ENCODE measurements around the gene GDNF. TPM values are rescaled to one million over a fixed set of nuclear protein-coding genes. Genes with fewer than 3 reads are reported as not detected.
"Not testable (repeated sequence)": the region's sequence is repeated elsewhere in the genome, so short reads cannot be mapped to it uniquely, and the experiment has no call there.

GDNF gene
- total RNA-seq, 5 donors from 2014 or later (not counting 1 experiment from before 2014, with no cell fraction given): not detected

DNA sequence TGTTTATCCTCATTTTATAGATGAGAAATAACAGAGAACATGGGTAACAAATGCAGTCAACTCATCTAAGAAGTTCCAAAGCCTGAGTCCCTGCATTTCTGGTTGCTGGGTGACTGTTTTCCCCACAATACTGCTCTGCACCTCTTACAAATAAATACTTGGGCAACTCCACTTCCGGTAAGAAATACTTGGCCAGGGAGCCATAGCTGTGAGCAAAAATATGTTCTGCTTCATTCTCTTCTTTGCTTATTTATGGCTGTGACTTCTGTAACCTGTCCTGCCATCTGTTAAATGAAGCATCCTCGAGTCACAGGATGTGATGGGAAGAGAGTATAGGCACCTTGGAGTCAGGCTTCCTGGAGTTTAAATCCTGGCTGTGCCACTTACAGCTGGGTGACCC is 49.9 kb downstream of the GDNF start:
- H3K27ac ChIP-seq (ENCODE audit: low read length): no peak overlapping the region
- DNase-seq: no peak
- ATAC-seq (replicated peaks in 1 of 4): no peak
- 100% methylated on average over 1 of the region's 2 CpGs for WGBS (ENCODE audit: insufficient coverage)
- CTCF ChIA-PET: no interaction called here
- H3K4me3 ChIP-seq (ENCODE audit: control insufficient read depth in 1 of 2, extremely low read depth in 1 of 2, low read length in 1 of 2): no peak overlapping the region
- H3K9me3 ChIP-seq: no peaks in the 10 kb centered on the region
- H3K4me1 ChIP-seq (ENCODE audit: control insufficient read depth in 1 of 2, extremely low read depth in 1 of 2, insufficient read depth in 2 of 2, low read length in 2 of 2): no peaks in the 10 kb centered on the region
- no peak overlapping the region for H3K27ac Mint-ChIP-seq
- POLR2A ChIA-PET: no interaction called here
- no peaks in the 10 kb centered on the region for H3K4me1 Mint-ChIP-seq
- peaks cover 9 to 15% of the 10 kb centered on the region in 2 donors for H3K27me3 Mint-ChIP-seq
- H3K36me3 Mint-ChIP-seq: no peaks in the 10 kb centered on the region
- peaks cover 0 to 6% of the 10 kb centered on the region in 2 experiments for H3K27me3 ChIP-seq (replicated peaks in 1 of 2; ENCODE audit: control insufficient read depth in 2 of 2, extremely low read depth in 1 of 2, insufficient read depth in 2 of 2, low read length in 1 of 2)
- H3K36me3 ChIP-seq (ENCODE audit: control insufficient read depth in 2 of 2, extremely low read depth in 1 of 2, insufficient read depth in 1 of 2, low read length in 1 of 2): no peaks in the 10 kb centered on the region
- no peak overlapping the region for H3K4me3 Mint-ChIP-seq
- H3K9me3 Mint-ChIP-seq: peaks cover 6 to 17% (median 11%) of the 10 kb centered on the region in 3 donors

DNA sequence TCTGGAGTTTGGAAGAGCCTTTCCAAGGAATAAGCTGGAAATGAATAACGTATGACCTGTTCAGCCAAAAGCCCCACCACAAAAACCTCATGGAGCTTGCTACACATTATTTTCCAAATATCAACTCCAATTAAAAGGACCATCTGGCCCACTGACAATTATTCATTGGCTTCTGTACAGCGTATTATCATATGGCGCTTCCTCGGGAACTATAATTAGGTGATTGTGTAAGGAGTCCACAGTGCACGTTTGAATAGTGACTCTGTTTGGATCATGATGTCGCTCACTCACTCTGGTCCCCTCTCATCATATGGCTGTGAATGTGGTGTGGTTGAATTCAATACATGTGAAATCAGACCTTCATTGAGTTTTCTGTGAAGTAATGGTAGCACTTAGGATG is 52.1 kb downstream of the GDNF start:
- peaks cover 0 to 4% (median 2%) of the 10 kb centered on the region in 3 donors for H3K9me3 Mint-ChIP-seq

DNA sequence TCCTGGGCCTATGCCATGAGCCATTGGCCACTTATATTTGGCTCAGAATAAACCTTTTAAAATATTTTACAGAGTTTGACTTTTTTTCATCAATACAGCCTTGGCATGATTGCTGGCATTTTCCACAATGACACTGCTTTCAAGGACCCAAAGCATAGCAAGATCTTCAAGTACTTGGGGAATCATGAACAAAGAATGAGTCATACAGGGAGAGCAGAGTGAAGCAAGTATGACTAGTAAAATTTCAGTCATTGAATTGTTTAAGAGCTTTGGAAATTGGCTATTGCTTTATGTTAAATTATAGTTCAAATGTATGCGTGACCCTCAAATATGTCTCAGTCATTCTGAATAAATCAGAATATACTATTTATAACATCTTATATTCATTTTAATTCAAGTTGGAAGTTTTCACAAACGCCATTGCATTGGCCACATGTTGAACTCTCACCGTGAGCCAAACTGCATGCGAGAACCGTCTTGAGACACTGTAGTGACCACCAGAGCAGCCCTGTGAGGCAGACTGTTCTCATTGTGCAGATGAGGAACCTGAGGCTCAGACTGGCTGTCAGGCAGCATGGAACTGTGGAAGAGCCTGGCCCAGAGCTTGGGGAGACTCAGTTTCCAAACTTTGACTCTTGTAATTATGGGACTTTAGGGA is 52.9 kb downstream of the GDNF start:
- H3K9me3 Mint-ChIP-seq: peaks cover 0 to 4% (median 0%) of the 10 kb centered on the region in 3 donors
- Histone ChIP-seq H3K4me1 (ENCODE audit: control insufficient read depth in 1 of 2, extremely low read depth in 1 of 2, insufficient read depth in 2 of 2, low read length in 2 of 2) (no peaks in the 10 kb centered on the region), H3K27ac (ENCODE audit: low read length) (no peak overlapping the region), H3K27me3 (replicated peaks in 1 of 2; ENCODE audit: control insufficient read depth in 2 of 2, extremely low read depth in 1 of 2, insufficient read depth in 2 of 2, low read length in 1 of 2) (peaks cover 0 to 6% of the 10 kb centered on the region in 2 experiments), H3K4me3 (ENCODE audit: control insufficient read depth in 1 of 2, extremely low read depth in 1 of 2, low read length in 1 of 2) (no peak overlapping the region), H3K9me3 (no peaks in the 10 kb centered on the region), H3K36me3 (ENCODE audit: control insufficient read depth in 2 of 2, extremely low read depth in 1 of 2, insufficient read depth in 1 of 2, low read length in 1 of 2) (no peaks in the 10 kb centered on the region)
- DNase-seq (no peak), ATAC-seq (replicated peaks in 1 of 4) (no peak)
- no peaks in the 10 kb centered on the region for H3K36me3 Mint-ChIP-seq
- no peaks in the 10 kb centered on the region for H3K4me1 Mint-ChIP-seq
- WGBS (ENCODE audit: insufficient coverage): 90% methylated on average over 2 of the region's 5 CpGs
- ChIA-PET CTCF (no interaction called here), POLR2A (no interaction called here)
- H3K27me3 Mint-ChIP-seq: peaks cover 8 to 13% of the 10 kb centered on the region in 2 donors
- no peak overlapping the region for H3K4me3 Mint-ChIP-seq
- H3K27ac Mint-ChIP-seq: no peak overlapping the region

More for the DNA sequence above, 52.1 kb downstream of the GDNF start:
- POLR2A ChIA-PET: no interaction called here
- Histone ChIP-seq H3K9me3 (no peaks in the 10 kb centered on the region), H3K36me3 (ENCODE audit: control insufficient read depth in 2 of 2, extremely low read depth in 1 of 2, insufficient read depth in 1 of 2, low read length in 1 of 2) (no peaks in the 10 kb centered on the region), H3K4me1 (ENCODE audit: control insufficient read depth in 1 of 2, extremely low read depth in 1 of 2, insufficient read depth in 2 of 2, low read length in 2 of 2) (no peaks in the 10 kb centered on the region), H3K4me3 (ENCODE audit: control insufficient read depth in 1 of 2, extremely low read depth in 1 of 2, low read length in 1 of 2) (no peak overlapping the region), H3K27me3 (replicated peaks in 1 of 2; ENCODE audit: control insufficient read depth in 2 of 2, extremely low read depth in 1 of 2, insufficient read depth in 2 of 2, low read length in 1 of 2) (peaks cover 0 to 6% of the 10 kb centered on the region in 2 experiments), H3K27ac (ENCODE audit: low read length) (no peak overlapping the region)
- DNase-seq: no peak
- Mint-ChIP-seq H3K4me3 (no peak overlapping the region), H3K27me3 (peaks cover 8 to 13% of the 10 kb centered on the region in 2 donors), H3K4me1 (no peaks in the 10 kb centered on the region), H3K27ac (no peak overlapping the region), H3K36me3 (no peaks in the 10 kb centered on the region)
- CTCF ChIA-PET: no interaction called here
- ATAC-seq (replicated peaks in 1 of 4): no peak
- WGBS (ENCODE audit: insufficient coverage): no CpG with 5 or more reads among the region's 6 CpGs

DNA sequence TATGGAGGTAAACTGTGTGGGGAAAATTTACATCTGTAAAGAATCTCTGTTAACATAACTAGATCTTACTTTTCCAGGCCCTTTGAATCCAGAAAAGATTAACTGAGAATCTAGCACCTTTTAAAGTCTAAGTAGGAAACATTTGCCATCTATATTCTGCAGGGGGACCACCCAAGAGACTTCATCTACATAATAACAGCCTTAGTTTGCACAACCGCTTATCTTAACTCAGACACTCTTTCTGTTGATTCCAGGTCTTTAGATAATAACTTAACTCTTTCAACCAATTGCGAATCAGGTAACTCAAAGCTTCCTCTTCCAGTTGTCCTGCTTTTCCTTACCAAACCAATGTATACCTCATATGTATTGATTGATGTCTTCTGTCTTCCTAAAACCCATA is 53.4 kb downstream of the GDNF start:
- H3K9me3 Mint-ChIP-seq: no peaks in the 10 kb centered on the region
- no peak for ATAC-seq (replicated peaks in 1 of 4)
- Histone ChIP-seq H3K4me3 (ENCODE audit: control insufficient read depth in 1 of 2, extremely low read depth in 1 of 2, low read length in 1 of 2) (no peak overlapping the region), H3K9me3 (no peaks in the 10 kb centered on the region), H3K27me3 (replicated peaks in 1 of 2; ENCODE audit: control insufficient read depth in 2 of 2, extremely low read depth in 1 of 2, insufficient read depth in 2 of 2, low read length in 1 of 2) (peaks cover 0 to 6% of the 10 kb centered on the region in 2 experiments), H3K27ac (ENCODE audit: low read length) (no peak overlapping the region), H3K36me3 (ENCODE audit: control insufficient read depth in 2 of 2, extremely low read depth in 1 of 2, insufficient read depth in 1 of 2, low read length in 1 of 2) (no peaks in the 10 kb centered on the region), H3K4me1 (ENCODE audit: control insufficient read depth in 1 of 2, extremely low read depth in 1 of 2, insufficient read depth in 2 of 2, low read length in 2 of 2) (no peaks in the 10 kb centered on the region)
- POLR2A ChIA-PET: no interaction called here
- no CpG with 5 or more reads among the region's 2 CpGs for WGBS (ENCODE audit: insufficient coverage)
- H3K4me1 Mint-ChIP-seq: no peaks in the 10 kb centered on the region
- CTCF ChIA-PET: no interaction called here
- DNase-seq: no peak
- H3K4me3 Mint-ChIP-seq: no peak overlapping the region
- H3K27ac Mint-ChIP-seq: no peak overlapping the region
- no peaks in the 10 kb centered on the region for H3K36me3 Mint-ChIP-seq
- peaks cover 8 to 9% of the 10 kb centered on the region in 2 donors for H3K27me3 Mint-ChIP-seq

DNA sequence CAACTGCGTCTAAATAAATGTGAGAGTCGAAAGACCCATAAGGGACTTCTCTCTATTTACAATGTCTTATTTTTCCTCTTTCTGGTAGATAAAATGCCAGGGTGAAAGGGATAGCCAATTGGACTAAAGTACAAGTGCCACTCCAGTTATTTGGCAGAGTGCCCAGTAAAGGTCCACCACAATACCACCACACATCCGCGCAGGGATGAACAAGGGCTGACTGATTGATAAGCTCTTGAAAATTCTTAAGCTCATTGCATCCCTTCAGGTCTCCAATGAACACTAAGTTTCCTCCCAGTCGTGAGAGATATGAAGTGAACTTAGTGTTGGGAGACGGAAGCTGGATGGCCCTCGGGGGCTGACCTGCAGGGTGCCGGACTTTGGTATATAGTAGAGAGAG is 58.4 kb downstream of the GDNF start:
- H3K9me3 Mint-ChIP-seq; H3K36me3 Mint-ChIP-seq; H3K36me3 ChIP-seq (ENCODE audit: control insufficient read depth in 2 of 2, extremely low read depth in 1 of 2, insufficient read depth in 1 of 2, low read length in 1 of 2); H3K4me3 Mint-ChIP-seq; H3K4me1 ChIP-seq (ENCODE audit: control insufficient read depth in 1 of 2, extremely low read depth in 1 of 2, insufficient read depth in 2 of 2, low read length in 2 of 2); H3K4me1 Mint-ChIP-seq; DNase-seq; H3K27me3 ChIP-seq (replicated peaks in 1 of 2; ENCODE audit: control insufficient read depth in 2 of 2, extremely low read depth in 1 of 2, insufficient read depth in 2 of 2, low read length in 1 of 2); ATAC-seq (replicated peaks in 1 of 4); H3K27ac Mint-ChIP-seq; POLR2A ChIA-PET; H3K27me3 Mint-ChIP-seq; H3K4me3 ChIP-seq (ENCODE audit: control insufficient read depth in 1 of 2, extremely low read depth in 1 of 2, low read length in 1 of 2); H3K9me3 ChIP-seq; H3K27ac ChIP-seq (ENCODE audit: low read length): not testable (repeated sequence)
- CTCF ChIA-PET: interaction anchor here in 1 of 2 donors (0.6 kb wide), 1 partner anchor 709 kb away, joined by 6 read pairs; no protein-coding TSS in a partner anchor
- WGBS (ENCODE audit: insufficient coverage): no CpG with 5 or more reads among the region's 8 CpGs

DNA sequence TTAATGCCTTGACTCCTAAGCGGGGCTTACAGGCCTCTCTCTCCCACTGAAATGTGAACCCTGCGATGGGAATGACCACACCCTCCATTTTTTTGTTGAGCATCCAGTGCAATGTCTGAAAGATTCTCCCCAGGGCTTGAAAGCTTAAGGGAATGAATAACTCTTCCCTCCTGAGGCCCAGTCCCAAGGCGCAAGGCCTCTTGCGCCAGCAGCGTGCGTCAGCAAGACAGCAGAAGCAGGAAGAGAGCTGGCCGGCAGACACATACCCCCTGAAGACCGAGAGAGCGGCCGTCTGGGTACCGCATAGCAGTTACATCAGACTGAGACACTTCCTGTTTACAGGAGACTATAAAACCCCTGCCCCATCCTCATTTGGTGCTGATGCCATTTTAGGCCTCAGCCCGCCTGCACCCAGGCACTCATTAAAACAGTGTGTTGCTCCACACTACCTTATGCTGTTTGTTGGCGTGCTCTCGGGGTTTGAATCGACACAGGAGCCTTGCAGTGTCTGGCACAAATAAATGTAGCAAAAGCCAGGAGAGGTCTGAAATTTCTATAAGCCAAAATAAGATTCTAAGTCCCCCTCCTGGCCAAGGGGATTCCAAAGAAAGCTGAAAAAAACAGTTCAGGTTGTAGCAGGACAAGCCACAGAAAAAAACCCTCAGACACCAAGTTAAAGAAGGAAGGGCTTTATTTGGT is 62.3 kb downstream of the GDNF start:
- WGBS (ENCODE audit: insufficient coverage): 100% methylated on average over 10 of the region's 15 CpGs

More for the DNA sequence above, 62.3 kb downstream of the GDNF start:
- H3K4me3 Mint-ChIP-seq: no peak overlapping the region
- ChIA-PET CTCF (no interaction called here), POLR2A (no interaction called here)
- H3K4me1 Mint-ChIP-seq: no peaks in the 10 kb centered on the region
- no peaks in the 10 kb centered on the region for H3K36me3 ChIP-seq (ENCODE audit: control insufficient read depth in 2 of 2, extremely low read depth in 1 of 2, insufficient read depth in 1 of 2, low read length in 1 of 2)
- H3K27ac Mint-ChIP-seq: no peak overlapping the region
- no peak for ATAC-seq (replicated peaks in 1 of 4)
- no peaks in the 10 kb centered on the region for H3K4me1 ChIP-seq (ENCODE audit: control insufficient read depth in 1 of 2, extremely low read depth in 1 of 2, insufficient read depth in 2 of 2, low read length in 2 of 2)
- H3K9me3 Mint-ChIP-seq: peaks cover 4 to 19% (median 8%) of the 10 kb centered on the region in 3 donors
- H3K9me3 ChIP-seq: peaks cover 2% of the 10 kb centered on the region
- no peaks in the 10 kb centered on the region for H3K27me3 Mint-ChIP-seq
- H3K4me3 ChIP-seq (ENCODE audit: control insufficient read depth in 1 of 2, extremely low read depth in 1 of 2, low read length in 1 of 2): no peak overlapping the region
- peaks cover 3% of the 10 kb centered on the region for H3K36me3 Mint-ChIP-seq
- no peaks in the 10 kb centered on the region for H3K27me3 ChIP-seq (replicated peaks in 1 of 2; ENCODE audit: control insufficient read depth in 2 of 2, extremely low read depth in 1 of 2, insufficient read depth in 2 of 2, low read length in 1 of 2)
- DNase-seq: no peak
- no peak overlapping the region for H3K27ac ChIP-seq (ENCODE audit: low read length)
